HG03196 (cell line): ENCODE results near the gene IVNS1ABP.
"Not testable (repeated sequence)": the region's sequence is repeated elsewhere in the genome, so short reads cannot be mapped to it uniquely, and the experiment has no call there.

Experiments used
- ATAC-seq: cut with Tn5 transposase; IDR thresholded peaks from one replicate; pipeline ENCODE4 v1.9.1; 2021; ENCODE audit not compliant: unreplicated experiment

The IVNS1ABP gene

DNA sequence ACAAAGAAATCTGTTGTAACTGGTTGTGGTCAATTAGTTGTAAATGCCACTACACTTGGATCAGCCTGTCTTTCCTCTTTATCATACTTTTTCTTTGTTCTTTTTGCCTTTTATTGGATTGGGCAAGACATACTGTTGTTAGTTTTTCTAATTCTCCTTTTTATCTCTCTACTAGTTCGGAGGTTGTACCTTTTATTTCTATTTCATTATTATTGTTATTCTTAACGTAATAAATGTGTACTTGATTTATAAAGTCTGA, 59.2 kb downstream of the IVNS1ABP start:
- ATAC-seq, result no peak

DNA sequence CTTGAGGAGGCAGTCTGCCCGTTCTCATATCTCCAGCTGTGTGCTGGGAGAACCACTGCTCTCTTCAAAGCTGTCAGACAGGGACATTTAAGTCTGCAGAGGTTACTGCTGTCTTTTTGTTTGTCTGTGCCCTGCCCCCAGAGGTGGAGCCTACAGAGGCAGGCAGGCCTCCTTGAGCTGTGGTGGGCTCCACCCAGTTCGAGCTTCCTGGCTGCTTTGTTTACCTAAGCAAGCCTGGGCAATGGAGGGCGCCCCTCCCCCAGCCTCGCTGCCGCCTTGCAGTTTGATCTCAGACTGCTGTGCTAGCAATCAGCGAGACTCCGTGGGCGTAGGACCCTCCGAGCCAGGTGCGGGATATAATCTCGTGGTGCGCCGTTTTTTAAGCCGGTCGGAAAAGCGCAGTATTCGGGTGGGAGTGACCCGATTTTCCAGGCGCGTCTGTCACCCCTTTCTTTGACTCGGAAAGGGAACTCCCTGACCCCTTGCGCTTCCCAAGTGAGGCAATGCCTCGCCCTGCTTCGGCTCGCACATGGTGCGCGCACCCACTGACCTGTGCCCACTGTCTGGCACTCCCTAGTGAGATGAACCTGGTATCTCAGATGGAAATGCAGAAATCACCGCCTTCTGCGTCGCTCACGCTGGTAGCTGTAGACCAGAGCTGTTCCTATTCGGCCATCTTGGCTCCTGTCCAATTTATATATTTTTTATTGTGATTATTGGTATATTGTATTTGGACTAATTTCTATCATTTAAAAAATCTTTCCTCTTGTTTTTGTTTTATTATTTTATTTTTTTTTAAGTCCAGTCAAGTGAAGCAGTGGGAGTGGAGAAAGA, 59.7 kb downstream of the IVNS1ABP start:
- not testable (repeated sequence) for ATAC-seq

DNA sequence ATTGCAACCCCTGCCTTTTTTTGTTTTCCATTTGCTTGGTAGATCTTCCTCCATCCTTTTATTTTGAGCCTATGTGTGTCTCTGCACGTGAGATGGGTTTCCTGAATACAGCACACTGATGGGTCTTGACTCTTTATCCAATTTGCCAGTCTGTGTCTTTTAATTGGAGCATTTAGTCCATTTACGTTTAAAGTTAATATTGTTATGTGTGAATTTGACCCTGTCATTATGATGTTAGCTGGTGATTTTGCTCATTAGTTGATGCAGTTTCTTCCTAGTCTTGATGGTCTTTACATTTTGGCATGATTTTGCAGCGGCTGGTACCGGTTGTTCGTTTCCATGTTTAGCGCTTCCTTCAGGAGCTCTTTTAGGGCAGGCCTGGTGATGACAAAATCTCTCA, 61.4 kb downstream of the IVNS1ABP start:
- not testable (repeated sequence) for ATAC-seq

DNA sequence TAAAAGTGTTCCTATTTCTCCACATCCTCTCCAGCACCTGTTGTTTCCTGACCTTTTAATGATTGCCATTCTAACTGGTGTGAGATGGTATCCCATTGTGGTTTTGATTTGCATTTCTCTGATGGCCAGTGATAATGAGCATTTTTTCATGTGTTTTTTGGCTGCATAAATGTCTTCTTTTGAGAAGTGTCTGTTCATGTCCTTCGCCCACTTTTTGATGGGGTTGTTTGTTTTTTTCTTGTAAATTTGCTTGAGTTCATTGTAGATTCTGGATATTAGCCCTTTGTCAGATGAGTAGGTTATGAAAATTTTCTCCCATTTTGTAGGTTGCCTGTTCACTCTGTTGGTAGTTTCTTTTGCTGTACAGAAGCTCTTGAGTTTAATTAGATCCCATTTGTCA, 64.6 kb downstream of the IVNS1ABP start:
- ATAC-seq, result not testable (repeated sequence)

DNA sequence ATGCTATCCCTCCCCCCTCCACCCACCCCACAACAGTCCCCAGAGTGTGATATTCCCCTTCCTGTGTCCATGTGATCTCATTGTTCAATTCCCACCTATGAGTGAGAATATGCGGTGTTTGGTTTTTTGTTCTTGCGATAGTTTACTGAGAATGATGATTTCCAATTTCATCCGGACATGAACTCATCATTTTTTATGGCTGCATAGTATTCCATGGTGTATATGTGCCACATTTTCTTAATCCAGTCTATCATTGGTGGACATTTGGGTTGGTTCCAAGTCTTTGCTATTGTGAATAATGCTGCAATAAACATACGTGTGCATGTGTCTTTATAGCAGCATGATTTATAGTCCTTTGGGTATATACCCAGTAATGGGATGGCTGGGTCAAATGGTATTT, 65.1 kb downstream of the IVNS1ABP start:
- ATAC-seq, result not testable (repeated sequence)

DNA sequence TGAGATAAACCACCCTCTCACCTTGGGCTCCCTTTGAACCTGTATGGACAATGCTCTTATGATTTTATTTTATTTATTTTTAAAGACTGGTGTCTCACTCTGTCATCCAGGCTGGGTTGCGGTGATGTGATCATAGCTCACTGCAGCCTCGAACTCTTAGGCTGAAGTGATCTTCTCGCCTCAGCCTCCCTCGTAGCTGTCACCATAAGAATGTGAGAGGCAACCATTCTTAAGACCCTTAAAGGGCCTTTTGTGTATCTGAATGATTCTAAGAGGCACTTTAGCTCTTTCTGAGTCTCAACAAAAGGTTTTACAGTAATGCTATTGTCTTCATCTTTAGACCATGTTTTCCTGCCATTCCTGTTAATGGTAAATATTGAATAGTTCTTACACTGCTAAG, 67.0 kb downstream of the IVNS1ABP start:
- no peak for ATAC-seq

DNA sequence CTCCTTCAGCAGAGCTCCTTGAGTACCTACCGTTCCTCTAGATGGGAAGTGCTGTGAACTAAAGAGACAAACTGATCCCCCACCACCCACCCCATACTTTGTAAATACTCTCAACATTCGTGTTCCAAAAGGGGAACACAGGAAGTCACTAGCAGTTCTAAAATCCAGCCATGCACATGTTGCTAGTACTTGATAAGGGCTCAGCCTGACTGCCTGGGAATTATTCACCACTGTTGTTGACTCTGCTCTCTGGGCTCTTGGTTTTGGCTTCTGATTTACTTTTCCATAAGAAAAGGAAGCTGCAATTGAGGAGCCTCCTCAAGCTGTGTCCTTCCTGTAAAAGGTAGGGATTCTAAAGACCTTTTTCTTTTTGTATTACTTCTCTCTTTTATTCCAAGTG, 67.5 kb downstream of the IVNS1ABP start:
- ATAC-seq, result no peak
